ENCODE measurements around the gene KLF3. TPM values are rescaled to one million over a fixed set of nuclear protein-coding genes. Genes with fewer than 3 reads are reported as not detected.
A peak's percentile ranks its signal among the peaks of the same experiment; 100 is the strongest.

The KLF3 gene
- total and polyA plus RNA-seq, 2 of the 4 experiments (the other 2 are of a cell fraction), result 8.2 to 12.6 TPM

GRCh38 chr4:38728631-38729141 lies 64.7 kb downstream of the KLF3 start:
- Histone ChIP-seq H2AK9ac (replicated peaks; ENCODE audit: low read depth, low read length, poor library complexity) (peak overlapping the region; percentile 75), H3K9me3 (ENCODE audit: control insufficient read depth, insufficient read depth, low read length) (no peaks in the 10 kb centered on the region), H4K20me1 (ENCODE audit: insufficient read depth, low read length) (0 out of 2 replicates have a peak, but pooled peaks cover 6% of the 10 kb centered on the region), H2AFZ (replicated peaks; ENCODE audit: low read length, poor library complexity) (no peak overlapping the region), H2BK120ac (ENCODE audit: low read depth, low read length) (no peak overlapping the region), H2BK5ac (ENCODE audit: low read depth, low read length, poor library complexity, severe bottlenecking) (no peak overlapping the region), H3K36me3 (ENCODE audit: control insufficient read depth, insufficient read depth, low read length) (no peaks in the 10 kb centered on the region), H3K56ac (ENCODE audit: extremely low read depth, insufficient read depth, low read length) (no peak overlapping the region), H3K23ac (ENCODE audit: low read depth, low read length) (no peak overlapping the region), H2BK20ac (ENCODE audit: low read depth, low read length) (no peak overlapping the region), H2AK5ac (ENCODE audit: low read depth, low read length) (0 out of 2 replicates have a peak overlapping the region, but pooled peaks have one; percentile 18), H2BK15ac (ENCODE audit: low read depth, low read length) (no peak overlapping the region), H3K4me3 (ENCODE audit: insufficient read depth, low read depth, low read length) (no peak overlapping the region), H3K27me3 (ENCODE audit: control insufficient read depth, insufficient read depth, low read length) (no peaks in the 10 kb centered on the region; the same call in 1 of the 2 replicates), H3K9ac (ENCODE audit: low read depth, low read length) (no peak overlapping the region), H3K4me2 (ENCODE audit: low read depth, low read length) (no peak overlapping the region), H3K27ac (ENCODE audit: insufficient read depth, low read length) (no peak overlapping the region), H4K8ac (ENCODE audit: low read depth in 2 of 2, low read length in 2 of 2) (no peak overlapping the region), H4K5ac (ENCODE audit: low read depth, low read length) (no peak overlapping the region), H3K79me1 (ENCODE audit: low read depth in 1 of 2, low read length in 2 of 2) (no peaks in the 10 kb centered on the region), H3K4ac (ENCODE audit: low read depth, low read length) (no peak overlapping the region), H4K91ac (ENCODE audit: insufficient read depth, low read depth, low read length) (no peak overlapping the region), H3K18ac (ENCODE audit: low read depth, low read length) (no peak overlapping the region), H3K14ac (replicated peaks; ENCODE audit: low read depth, low read length) (no peak overlapping the region), H3K4me1 (ENCODE audit: control insufficient read depth, insufficient read depth, low read length) (peaks cover 7% of the 10 kb centered on the region), H3K9me1 (ENCODE audit: insufficient read depth, low read length) (0 out of 2 replicates have a peak, but pooled peaks cover 3% of the 10 kb centered on the region)
- CTCF ChIA-PET, result no interaction called here
- POLR2A ChIA-PET (ENCODE audit: unreplicated experiment), result no interaction called here
- in situ Hi-C loops (cut with MboI; ENCODE audit: low sequenced_read_pairs) (loop anchor here (10.0 kb wide), 1 partner anchor 924 kb away; no protein-coding TSS in a partner anchor), dilution Hi-C loops (cut with HindIII; ENCODE audit: low sequenced_read_pairs, unreplicated experiment) (no loop called here), intact Hi-C loops (cut with micrococcal nuclease) (no loop called here)
- BruUV-seq (replicated peaks), result no TSS peak
- no peak for TF ChIP-seq CTCF (conservative IDR thresholded peaks at IDR 0.05; ENCODE audit: low read depth, low read length)
- TF ChIP-seq FOS (IDR thresholded peaks at IDR 0.05; ENCODE audit: low read depth, low read length), result no peak
- TF ChIP-seq SMC3 (IDR thresholded peaks at IDR 0.05; ENCODE audit: low read depth, low read length), result no peak
- no peak for TF ChIP-seq CHD1 (IDR thresholded peaks at IDR 0.05; ENCODE audit: low read depth, low read length)
- TF ChIP-seq USF2 (IDR thresholded peaks at IDR 0.05; ENCODE audit: low read depth, low read length), result no peak
- no peak for TF ChIP-seq RFX5 (IDR thresholded peaks at IDR 0.05; ENCODE audit: low read depth, low read length)
- TF ChIP-seq RCOR1 (IDR thresholded peaks at IDR 0.05; ENCODE audit: insufficient replicate concordance, low read length), result no peak
- no peak for TF ChIP-seq POLR2A (IDR thresholded peaks at IDR 0.05; ENCODE audit: low read depth, low read length)
- no peak for TF ChIP-seq MAZ (IDR thresholded peaks at IDR 0.05; ENCODE audit: borderline replicate concordance, low read depth, low read length)
- WGBS, 2 experiments (ENCODE audit: extremely low coverage in 2 of 2, insufficient read length in 1 of 2), result 100% methylated on average over 2 of the region's 4 CpGs; no CpG with 5 or more reads in 1 of the 2 experiments
- ATAC-seq (ENCODE audit: low read depth) (no peak), DNase-seq (no peak)
